ENCODE measurements around the gene PNPLA5. TPM values are rescaled to one million over a fixed set of nuclear protein-coding genes. Genes with fewer than 3 reads are reported as not detected.

Gene PNPLA5
- total and polyA plus RNA-seq, 9 of the 15 experiments (the other 6 are each of a cell fraction or from before 2014, with no cell fraction given) = not detected

DNA sequence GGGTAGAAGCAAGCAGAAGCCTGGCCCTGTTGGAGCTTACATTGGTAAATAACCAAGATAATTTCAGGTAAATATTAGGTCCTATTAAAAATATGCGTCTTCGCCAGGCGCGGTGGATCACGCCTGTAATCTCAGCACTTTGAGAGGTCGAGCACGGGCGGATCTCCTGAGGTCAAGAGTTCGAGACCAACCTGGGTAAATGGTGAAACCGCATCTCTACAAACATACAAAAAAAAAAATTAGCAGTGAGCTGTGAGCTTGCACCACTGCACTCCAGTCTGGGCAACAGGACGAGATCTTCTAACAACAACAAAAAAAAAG, 29.0 kb downstream of the PNPLA5 start:
- no peak for FAIRE-seq
- Histone ChIP-seq H3K4me3 (no peak overlapping the region), H3K9me3 (replicated peaks; ENCODE audit: control insufficient read depth, insufficient read depth, low read depth, low read length) (no peaks in the 10 kb centered on the region), H3K4me2 (ENCODE audit: insufficient read depth, low read length) (no peak overlapping the region), H3K27me3 (ENCODE audit: control insufficient read depth in 2 of 2, insufficient read depth in 2 of 2, low read length in 2 of 2) (peaks cover 0 to 31% of the 10 kb centered on the region in 2 experiments; a peak in 3 of 5 replicates), H4K20me1 (replicated peaks; ENCODE audit: control insufficient read depth, insufficient read depth, low read length) (no peaks in the 10 kb centered on the region), H2AFZ (ENCODE audit: low read depth, low read length) (no peak overlapping the region), H3K79me2 (ENCODE audit: control insufficient read depth, insufficient read depth, low read length) (no peaks in the 10 kb centered on the region), H3K4me1 (replicated peaks in 1 of 2; ENCODE audit: control insufficient read depth in 2 of 2, insufficient read depth in 2 of 2, low read length in 2 of 2) (peaks cover 0 to 4% of the 10 kb centered on the region in 2 experiments; a peak in 1 of 5 replicates), H3K27ac (ENCODE audit: extremely low read depth, low read depth, low read length) (no peak overlapping the region), H3K36me3 (ENCODE audit: control insufficient read depth, insufficient read depth, low read length) (no peaks in the 10 kb centered on the region), H3K9me1 (ENCODE audit: control insufficient read depth, insufficient read depth, low read length) (no peaks in the 10 kb centered on the region), H3K9ac (ENCODE audit: insufficient read depth in 1 of 2, low read depth in 2 of 2, low read length in 2 of 2) (no peak overlapping the region; a peak in 1 of 4 replicates)
- no peak for DNase-seq (ENCODE audit: extremely low read depth in 1 of 4, low spot score in 3 of 4)
- WGBS (ENCODE audit: insufficient coverage, low coverage, missing lambda C conversion rate) = 25% methylated on average over 5 of the region's 11 CpGs
- BruUV-seq (replicated peaks) = no TSS peak
- intact Hi-C loops (cut with micrococcal nuclease) = no loop called here
- TF ChIP-seq ZEB2 (IDR thresholded peaks at IDR 0.05) (no peak), ZNF239 (CRISPR knock-in tag; IDR thresholded peaks at IDR 0.05) (no peak), C11orf30 (IDR thresholded peaks at IDR 0.05; ENCODE audit: low read depth) (no peak), CBFA2T2 (conservative IDR thresholded peaks at IDR 0.05) (no peak)
- TF ChIP-seq, protein P1, sequence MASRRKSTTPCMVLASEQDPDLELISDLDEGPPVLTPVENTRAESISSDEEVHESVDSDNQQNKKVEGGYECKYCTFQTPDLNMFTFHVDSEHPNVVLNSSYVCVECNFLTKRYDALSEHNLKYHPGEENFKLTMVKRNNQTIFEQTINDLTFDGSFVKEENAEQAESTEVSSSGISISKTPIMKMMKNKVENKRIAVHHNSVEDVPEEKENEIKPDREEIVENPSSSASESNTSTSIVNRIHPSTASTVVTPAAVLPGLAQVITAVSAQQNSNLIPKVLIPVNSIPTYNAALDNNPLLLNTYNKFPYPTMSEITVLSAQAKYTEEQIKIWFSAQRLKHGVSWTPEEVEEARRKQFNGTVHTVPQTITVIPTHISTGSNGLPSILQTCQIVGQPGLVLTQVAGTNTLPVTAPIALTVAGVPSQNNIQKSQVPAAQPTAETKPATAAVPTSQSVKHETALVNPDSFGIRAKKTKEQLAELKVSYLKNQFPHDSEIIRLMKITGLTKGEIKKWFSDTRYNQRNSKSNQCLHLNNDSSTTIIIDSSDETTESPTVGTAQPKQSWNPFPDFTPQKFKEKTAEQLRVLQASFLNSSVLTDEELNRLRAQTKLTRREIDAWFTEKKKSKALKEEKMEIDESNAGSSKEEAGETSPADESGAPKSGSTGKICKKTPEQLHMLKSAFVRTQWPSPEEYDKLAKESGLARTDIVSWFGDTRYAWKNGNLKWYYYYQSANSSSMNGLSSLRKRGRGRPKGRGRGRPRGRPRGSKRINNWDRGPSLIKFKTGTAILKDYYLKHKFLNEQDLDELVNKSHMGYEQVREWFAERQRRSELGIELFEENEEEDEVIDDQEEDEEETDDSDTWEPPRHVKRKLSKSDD (conservative IDR thresholded peaks at IDR 0.05; ENCODE audit: low read length) = no peak
- TF ChIP-seq, protein P2, sequence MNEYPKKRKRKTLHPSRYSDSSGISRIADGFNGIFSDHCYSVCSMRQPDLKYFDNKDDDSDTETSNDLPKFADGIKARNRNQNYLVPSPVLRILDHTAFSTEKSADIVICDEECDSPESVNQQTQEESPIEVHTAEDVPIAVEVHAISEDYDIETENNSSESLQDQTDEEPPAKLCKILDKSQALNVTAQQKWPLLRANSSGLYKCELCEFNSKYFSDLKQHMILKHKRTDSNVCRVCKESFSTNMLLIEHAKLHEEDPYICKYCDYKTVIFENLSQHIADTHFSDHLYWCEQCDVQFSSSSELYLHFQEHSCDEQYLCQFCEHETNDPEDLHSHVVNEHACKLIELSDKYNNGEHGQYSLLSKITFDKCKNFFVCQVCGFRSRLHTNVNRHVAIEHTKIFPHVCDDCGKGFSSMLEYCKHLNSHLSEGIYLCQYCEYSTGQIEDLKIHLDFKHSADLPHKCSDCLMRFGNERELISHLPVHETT (CRISPR knock-in tag; conservative IDR thresholded peaks at IDR 0.05 in 1 of 2, IDR thresholded peaks at IDR 0.05 in 1 of 2) = no peak
- TF ChIP-seq, protein P3, sequence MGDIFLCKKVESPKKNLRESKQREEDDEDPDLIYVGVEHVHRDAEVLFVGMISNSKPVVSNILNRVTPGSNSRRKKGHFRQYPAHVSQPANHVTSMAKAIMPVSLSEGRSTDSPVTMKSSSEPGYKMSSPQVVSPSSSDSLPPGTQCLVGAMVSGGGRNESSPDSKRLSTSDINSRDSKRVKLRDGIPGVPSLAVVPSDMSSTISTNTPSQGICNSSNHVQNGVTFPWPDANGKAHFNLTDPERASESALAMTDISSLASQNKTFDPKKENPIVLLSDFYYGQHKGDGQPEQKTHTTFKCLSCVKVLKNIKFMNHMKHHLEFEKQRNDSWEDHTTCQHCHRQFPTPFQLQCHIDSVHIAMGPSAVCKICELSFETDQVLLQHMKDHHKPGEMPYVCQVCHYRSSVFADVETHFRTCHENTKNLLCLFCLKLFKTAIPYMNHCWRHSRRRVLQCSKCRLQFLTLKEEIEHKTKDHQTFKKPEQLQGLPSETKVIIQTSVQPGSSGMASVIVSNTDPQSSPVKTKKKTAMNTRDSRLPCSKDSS (IDR thresholded peaks at IDR 0.05; ENCODE audit: low read depth, partially characterized antibody) = no peak
- in situ Hi-C loops (cut with MboI) = no loop called here
- ChIA-PET CTCF (ENCODE audit: low intra/inter-chr PET ratio) (no interaction called here), POLR2A (no interaction called here)
- no peak for ATAC-seq
